Skin of body (tissue), 2 donors: ENCODE measurements around the gene SHC2. TPM values are rescaled to one million over a fixed set of nuclear protein-coding genes. Genes with fewer than 3 reads are reported as not detected.
"Not testable (repeated sequence)": the region's sequence is repeated elsewhere in the genome, so short reads cannot be mapped to it uniquely, and the experiment has no call there.

Experiments used
- DNase-seq: peaks from one replicate; lab custom pipeline; 2025; lab: John Stamatoyannopoulos, UW
- total RNA-seq: library from RNA; depleted of rRNA; stranded (reverse); fragments of >200 nt; gene quantifications from one replicate; pipeline ENCODE4 v1.2.3, GENCODE V29; 2014

SHC2 gene
- total RNA-seq, 1 donor from 2014 or later = 7.1 TPM

DNA sequence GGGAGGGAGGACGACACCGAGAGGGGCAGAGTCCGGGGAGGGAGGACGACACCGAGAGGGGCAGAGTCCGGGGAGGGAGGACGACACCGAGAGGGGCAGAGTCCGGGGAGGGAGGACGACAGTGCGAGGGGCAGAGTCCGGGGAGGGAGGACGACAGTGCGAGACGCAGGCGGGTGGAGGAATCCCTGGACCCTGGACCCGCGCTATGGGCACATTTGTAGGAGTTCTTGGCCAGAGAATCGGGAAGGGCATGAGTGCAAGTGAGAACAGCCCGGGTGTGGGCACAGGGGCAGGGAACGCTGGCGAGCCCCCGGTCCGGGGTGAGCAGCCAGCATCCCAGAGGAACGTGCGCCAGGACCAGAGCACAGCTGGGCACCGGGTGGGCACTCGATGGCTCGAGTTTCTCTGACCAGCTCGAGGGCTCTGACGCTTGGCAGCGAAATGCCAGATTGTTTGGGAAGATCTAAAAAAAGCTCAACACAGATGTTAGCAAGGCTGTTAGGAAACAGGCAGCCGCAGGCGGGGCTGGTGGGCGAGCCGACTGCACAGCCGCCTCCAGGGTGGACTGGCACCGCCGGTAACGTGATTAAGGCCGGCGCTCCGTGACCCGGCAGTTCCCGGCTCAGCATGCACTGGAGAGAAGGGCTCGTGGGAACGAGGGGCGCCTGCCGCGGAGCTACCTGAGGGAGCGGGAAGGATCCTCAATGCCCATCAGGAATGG is 33.9 kb downstream of the SHC2 start:
- no peak for DNase-seq

DNA sequence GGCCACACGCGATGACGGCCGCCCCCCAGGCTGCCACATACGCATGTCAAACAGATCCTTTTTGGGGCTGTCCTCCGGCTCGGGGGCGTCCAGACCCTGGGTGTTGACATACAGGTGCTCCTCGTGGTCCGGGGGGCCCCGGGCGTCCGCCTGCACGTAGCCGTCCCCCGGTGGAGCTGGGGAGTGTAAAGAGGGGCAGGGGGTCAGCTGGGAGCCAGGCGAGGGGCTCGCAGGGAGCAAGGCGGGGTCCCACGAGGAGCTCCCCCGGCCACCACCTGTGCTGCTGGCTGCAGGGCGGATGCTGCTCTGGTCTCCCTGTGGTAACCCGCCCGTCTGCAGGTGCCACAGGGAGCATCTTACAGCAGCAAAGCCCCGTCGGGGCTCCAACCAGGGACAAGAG is 35.8 kb downstream of the SHC2 start:
- DNase-seq = no peak

DNA sequence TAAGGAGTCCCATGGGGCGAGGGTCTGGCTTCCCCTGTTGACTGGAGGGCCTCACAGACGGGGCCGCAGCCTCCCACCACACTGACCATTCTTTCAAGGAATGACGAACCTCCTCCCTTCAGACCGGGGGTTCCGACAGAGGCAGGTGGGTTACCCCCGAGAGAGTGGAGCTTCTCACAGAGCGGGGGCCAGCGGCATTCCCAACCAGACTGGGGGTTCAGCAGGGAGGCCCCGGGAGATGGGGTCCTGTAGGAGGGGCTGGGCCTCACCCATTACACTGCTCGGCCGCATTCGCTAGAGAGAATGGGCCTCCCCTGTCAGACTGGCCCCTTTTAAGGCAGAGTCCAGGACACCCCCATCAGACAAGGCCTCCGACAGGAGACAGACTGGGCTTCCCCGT is 36.3 kb downstream of the SHC2 start:
- no peak for DNase-seq

DNA sequence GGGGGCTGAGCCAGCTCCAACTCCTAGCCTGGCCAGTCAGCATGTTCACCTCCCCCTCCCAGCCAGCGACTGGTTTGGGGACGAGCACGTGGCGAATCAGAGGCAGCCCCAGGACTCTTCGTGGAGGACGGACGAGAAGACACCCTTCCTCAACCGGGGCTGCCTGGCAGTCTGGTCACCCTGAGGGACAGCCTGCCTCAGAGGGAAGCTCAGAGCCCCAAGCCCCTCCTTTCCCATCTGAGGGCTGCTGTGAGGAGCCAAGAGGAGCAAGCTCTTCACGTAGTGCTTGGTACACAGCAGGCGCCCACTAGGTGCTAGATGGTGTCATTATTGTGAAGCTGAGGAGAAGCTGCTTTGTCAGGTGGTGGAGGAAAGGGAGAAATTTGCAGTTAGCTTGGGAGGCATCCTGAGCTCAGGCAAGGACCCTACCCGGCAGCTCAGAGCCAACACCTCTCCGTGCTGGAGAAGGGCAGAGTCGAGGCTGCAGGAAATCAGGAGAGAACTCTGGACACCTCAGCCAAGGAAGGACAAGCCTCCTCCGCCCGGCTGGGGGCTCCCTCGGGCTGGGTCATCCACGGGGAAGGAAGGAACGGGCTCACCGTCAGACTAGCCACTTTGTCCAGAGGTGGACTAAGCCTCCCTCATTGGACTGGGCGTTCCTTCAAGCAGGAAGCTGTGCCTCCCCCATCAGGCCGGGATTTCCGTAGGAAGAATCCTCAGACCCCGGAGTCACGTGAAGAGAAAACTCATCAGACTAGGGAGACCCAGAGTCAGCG is 37.0 kb downstream of the SHC2 start:
- DNase-seq = no peak

DNA sequence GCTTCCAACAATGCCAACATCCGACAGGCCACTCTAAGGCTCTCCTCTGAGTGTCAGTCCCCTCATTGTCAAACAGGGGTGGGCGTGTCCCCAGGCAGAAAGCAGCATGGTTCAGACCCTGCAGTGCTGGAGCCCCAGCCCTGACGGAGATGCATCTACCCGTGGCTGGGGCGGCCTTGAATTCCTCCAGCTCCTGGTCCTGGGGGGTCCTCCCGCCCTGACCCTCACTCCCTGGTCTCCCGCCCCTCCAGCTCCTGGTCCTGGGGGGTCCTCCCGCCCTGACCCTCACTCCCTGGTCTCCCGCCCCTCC is 38.0 kb downstream of the SHC2 start:
- DNase-seq = not testable (repeated sequence)

DNA sequence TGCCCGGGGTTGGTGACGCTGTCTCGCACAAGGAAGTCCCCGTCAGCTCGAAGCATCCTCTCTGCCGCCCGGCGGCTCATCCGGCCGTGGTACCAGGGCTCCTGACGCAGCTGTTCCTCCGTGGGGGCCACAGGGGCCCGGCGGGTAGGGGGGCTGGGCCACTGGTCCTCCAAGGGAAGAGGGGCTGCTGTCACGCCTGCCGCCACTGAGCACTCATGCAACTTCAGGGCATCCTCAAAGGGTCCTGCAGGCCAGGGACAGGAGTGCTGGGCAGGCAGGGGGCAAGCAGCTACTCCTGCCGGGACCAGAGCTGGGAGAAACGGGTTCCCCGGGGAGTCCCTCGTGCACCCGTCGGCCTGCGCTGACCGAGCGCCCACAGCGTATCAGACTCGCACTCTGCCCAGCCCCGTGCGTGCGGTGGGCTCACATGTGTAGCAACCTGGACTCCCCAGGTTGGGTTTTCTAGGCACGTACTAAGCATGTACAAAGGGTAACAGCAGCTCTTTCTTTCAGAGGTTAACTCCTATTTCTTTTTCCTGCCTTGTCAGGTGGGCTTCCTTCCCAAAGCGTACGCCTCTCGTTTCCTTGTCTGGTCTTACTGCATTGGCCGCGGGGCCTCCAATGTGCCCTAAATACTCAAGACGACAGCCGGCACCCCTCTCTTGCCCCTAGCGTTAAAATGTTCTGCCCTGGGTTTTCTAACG is 38.5 kb downstream of the SHC2 start:
- no peak for DNase-seq

DNA sequence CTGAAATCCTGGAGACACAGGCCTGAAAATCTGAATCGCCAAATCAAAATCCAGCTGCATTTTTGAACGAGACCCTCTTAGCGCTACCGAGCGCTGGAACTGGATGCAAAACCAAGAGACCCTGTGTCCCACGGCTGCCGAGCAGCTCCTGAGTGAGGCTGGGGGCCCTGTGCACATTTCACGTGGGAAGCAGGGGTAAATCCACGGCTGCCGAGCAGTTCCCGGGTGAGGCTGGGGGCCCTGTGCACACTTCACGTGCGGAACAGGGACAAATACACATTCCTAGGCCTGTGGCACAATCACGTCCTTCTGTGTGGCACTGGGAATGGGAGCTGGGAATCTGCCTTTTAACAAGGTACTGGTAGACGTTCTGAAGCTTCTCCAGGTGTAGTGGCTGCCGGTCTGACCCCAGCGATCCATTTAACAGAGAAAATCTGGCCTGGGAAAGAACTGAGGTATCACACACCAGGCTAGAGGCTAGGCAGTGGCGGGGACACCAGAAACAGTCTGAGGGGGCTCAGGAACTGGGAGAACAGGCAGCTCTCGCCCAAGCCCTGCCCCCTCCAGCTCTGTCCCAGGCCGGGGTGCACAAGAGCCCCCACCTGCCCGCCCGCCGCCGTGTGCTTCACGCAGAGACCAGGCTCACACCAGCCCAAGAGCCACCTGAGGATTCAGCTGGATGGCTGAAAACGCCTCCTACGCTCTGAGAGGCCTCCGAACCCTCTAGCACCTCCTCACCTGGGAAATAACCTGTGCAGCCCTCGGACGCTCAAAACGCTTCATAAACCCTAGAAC is 40.9 kb downstream of the SHC2 start:
- DNase-seq = no peak

DNA sequence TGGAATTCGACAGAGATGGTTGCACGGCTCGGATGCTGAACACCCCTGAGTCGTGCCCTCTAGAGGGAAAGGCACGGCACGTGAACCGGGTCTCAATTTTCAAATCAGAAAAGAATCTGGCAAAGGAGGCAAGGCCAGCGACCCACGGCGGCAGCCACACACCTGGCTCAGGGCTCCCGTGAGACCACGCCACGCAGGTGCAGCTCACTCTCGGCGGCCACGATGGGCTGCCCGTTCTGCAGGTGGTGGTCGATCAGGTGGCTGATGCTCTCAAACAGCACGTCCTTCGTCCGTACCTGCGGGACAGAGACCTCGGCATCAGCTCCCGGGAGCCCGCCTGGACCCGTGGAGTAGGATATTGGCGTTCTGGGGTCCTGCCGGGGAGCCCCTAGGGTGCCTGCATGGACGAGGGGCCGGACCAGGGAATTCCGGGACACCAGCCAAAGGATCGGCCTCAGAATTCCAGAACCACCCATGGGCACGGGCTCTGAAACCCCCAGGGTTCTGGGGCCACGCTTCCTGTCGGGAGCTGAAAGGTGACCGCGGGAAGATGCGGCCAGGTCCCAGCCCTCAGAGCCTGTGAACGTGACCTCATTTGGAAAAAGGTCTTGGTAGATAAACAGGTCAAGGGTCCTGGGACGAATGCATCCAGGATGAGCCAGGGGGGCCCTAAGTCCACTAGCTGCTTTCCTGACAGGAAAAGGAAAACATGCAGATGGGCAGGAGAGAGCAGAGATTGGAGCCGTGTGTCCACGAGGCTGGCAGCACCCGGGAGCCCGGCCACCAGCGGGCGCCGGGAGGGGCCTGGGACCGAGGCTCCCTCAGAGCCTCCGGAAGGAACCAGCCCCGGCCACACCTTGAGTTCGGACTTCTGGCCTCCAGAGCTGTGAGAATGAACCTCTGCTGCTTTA is 41.8 kb downstream of the SHC2 start:
- no peak for DNase-seq

DNA sequence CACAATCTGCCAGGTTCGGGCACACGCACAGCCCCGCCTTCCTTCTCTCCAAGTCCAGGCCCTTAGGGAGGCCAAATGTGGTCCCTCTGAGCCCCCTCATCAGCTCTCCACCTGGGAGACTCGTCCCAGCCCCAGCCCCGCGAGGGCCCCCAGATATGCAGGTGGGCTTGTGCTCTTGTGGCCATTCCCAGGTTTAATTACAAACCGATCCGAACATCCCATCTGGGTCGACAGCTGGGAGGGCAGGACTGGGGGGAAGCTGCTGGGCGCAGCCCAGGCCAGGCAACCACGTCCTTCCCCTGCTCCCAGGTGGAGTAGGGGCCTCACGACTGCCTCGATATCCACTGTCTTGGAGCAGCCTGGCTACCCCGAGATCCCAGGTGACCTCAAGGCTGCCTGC is 44.4 kb downstream of the SHC2 start:
- DNase-seq = no peak

DNA sequence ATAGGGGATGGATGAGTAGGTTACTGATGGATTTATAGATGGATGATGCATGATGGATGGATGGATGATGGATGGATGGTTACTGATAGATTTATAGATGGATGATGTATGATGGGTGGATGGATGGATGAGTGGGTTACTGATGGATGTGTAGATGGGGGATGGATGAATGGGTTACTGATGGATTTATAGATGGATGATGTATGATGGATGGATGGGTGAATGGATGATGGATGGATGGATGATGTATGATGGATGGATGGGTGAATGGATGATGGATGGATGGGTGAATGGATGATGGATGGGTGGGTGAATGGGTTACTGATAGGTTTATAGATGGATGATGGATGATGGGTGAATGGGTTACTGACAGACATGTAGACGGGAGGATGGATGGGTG is 45.5 kb downstream of the SHC2 start:
- no peak for DNase-seq

DNA sequence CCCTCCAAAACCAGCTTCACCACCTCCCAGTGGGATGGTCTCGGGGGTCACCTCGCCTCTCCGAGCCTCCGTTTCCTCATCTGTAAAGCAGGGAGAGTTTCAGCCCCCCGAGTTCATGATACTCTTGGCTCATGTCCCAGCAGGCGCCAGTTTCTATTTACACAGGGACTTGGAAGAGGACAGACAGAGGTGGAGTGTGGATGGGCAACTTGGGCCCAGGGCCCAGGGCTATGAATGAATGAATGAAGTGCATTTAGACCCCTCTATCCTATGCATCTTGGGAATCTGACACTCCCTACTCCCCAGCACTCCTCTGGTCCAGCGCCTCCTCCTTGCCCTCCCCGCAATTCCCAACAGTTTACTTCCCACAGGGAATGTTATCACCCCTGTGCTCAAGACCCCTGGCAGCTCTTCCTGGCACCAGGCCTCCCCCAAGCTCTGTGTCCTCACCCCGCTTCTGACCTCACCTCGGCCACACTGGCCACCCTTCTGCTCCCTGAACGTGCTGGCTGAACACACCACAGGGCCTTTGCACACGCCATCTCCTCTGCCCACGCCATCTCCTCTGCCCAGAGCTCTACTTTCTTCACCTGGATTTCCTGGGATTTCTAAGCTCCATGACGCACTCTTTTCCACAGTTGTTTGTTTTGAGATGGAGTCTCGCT is 46.9 kb downstream of the SHC2 start:
- no peak for DNase-seq

DNA sequence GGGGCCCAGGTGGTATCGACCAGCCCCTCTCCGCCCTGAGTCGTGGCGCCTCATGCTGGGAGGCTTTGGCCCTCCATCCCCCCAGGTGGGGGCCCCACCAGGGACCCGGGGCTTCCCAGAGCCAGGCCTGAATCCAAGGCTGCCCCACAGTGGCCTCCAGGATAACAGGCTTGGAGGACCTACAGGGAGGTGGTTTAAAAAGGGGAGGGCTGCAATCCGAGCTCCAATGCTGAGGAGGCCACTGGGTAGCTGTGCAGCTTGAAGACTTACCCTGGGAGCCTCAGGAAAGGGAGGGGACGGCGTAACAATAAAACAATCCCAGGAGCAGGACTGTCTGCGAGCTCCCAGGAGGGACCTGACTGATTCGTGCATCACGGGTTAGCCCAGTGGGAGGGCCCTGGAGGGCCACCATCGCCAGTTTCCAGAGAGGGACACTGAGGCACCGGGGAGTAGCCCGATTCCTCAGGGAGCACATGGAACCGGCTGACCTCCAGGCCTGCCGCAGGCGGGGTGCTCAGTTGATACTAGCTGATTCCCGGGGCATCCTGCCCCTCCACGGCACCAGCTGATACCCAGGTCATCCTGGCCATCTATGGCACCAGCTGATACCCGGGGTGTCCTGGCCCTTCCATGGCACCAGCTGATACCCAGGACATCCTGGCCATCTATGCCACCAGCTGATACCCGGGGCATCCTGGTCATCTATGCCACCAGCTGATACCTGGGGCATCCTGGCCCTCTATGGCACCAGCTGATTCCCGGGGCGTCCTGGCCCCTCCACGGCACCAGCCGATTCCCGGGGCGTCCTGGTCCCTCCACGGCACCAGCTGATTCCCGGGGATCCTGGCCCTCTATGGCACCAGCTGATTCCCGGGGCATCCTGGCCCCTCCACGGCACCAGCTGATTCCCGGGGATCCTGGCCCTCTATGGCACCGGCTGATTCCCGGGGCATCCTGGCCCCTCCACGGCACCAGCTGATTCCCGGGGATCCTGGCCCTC is 48.2 kb downstream of the SHC2 start:
- DNase-seq = no peak

DNA sequence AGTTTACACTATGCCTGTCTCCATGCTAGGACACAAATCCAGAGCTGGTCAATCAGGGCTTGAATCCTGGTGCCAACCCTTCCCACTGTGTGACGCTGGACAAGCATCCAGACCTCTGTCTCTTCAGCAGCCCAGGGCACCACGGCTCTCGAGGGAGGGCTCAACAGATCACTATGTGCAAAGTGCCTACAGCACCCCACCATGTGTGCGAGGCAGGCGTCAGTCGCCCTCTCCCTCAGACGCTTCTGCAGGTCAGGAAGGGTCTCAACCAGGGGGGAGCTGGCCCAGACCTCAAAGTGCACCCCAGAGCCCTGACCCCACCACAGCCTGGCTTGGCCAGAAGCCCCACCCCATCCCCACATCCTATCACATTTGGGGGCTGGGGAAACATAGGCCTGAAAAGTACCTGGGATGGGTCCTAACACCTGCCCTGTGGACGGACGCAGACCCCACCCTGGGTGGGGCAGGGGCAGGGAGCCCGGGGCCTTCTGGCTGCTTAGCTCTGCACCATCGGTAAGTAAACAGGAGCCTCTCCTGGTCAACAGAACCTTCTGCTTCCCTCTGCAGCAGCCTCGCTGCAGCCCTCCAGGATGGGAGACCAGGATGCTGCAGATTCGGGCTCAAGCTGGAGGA is 49.0 kb downstream of the SHC2 start:
- DNase-seq = no peak

DNA sequence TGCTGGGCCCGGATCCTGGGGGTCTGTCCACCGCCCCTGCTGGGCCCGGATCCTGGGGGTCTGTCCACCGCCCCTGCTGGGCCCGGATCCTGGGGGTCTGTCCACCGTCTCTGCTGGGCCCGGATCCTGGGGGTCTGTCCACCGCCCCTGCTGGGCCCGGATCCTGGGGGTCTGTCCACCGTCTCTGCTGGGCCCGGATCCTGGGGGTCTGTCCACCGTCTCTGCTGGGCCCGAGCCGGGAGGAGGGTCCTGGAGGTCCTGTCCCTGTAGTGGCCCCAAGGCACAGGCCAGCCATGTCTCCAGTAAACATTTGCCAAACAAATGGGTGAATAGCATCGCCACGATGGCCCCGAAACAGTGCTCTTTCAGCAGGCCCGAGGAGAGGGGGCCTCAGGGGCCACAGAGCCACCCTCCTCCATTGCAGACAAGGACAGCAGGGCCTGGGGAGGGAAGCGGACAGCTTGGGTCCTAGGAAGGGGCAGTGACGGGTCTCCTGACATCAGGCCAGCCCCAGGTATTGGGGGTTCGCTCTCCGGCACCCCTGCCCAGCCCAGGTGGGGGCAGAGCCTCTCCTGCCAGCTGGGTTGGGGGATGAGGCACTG is 49.6 kb downstream of the SHC2 start:
- DNase-seq = not testable (repeated sequence)

DNA sequence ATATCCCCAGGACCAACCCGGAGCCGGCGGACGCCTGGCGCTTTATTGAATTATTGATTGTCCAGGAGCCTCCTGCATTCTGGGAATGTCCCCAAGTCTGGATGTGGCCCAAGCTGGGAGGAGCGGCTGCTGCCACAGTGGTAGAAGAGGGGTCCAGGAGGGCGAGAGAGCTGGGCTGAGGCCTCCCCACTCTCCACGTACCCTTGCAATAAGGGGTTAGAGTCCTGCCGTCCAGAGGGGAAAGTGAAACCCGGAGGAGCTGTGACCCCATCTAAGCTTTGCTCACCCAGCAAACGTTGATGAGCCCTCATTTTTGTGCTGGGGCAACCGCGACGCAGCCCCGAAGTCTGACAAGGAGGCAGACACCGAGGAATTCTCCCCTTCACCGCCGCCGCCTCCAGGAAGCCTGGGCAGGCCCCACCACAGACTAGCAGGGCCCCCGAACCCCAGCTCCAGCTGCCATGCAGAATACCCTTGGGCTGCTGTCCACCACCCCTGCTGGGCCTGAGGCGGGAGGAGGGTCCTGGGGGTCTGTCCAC is 50.5 kb downstream of the SHC2 start:
- DNase-seq = no peak

DNA sequence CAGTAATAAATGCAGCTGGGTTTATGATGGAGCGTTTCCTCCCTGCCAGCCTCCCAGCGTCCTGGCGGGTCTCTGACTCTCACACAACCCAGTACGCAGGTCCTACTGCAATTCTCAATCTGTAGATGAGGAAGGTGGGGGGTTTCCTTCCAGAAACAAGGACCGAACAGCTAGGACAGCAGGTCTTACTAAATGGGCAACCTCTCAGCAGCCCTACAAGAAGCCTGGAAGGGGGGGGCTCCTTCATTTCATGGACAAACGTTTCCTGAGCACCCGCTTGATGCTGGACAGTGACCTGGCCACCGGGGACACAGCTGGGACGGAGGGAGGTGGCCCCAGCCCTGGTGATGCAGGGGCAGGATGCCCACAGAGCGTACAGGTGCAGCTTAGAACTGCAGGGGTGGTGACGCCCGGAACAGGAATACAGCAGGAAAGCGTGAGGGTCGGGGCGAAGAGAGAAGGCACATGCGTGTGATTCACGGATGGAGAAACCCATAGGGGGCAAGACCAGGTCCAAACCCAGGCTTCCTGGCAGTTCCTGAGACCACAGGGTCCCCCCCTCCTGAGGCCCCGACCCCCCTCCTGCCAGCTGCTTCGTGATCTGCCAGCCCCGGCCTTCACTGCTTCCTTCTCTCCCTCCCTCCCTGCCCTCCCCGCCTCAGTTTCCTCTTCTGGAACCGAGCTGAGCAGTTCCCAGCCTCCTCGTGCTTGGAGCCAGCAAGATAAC is 51.2 kb downstream of the SHC2 start:
- DNase-seq = peak; percentile 8

DNA sequence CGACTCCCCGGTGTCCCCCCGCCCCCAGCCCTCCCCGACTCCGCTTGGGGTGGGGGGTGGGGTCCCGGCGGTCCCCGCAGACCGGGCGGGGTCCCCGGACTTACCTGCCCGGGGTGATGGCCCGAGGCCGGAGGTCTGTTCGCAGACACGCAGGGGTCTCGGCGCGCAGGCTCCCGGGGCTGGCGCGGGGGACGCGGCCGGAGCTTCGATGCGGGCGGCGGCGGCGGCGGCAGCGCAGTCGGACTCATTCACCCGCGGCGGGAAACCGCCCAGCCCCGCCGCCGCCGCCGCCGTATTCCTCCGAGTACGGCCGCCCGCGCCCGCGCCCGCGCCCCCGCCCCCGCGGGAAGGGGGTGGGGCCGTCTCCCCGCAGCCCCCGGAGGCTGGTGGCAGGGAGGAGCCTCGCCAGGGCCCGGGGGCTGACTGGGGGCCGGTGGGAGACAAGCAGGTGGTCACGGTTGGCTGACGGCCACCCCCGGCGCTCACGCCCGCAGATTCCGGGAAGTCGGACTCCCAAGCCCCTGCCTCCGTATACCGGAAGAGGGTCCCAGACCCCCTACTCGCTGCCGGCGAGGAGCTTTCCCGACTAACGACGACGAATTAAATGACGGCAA is 51.8 kb downstream of the SHC2 start, which contains the start of gene C2CD4C:
C2CD4C (minus strand) TSS at position 246 of the 614 bp plus-strand sequence. CDS start 786 bp downstream, outside the sequence.
- DNase-seq = no peak
